HPDE6-E6E7 (cell line): ENCODE measurements around the gene GGACT.
"Not testable (repeated sequence)": the region's sequence is repeated elsewhere in the genome, so short reads cannot be mapped to it uniquely, and the experiment has no call there.

Experiments used
- DNase-seq: peaks from one replicate; pipeline ENCODE4 v3.0.0; 2011; ENCODE audit warnings: missing footprints; ENCODE audit errors: extremely low spot score

The GGACT gene

DNA sequence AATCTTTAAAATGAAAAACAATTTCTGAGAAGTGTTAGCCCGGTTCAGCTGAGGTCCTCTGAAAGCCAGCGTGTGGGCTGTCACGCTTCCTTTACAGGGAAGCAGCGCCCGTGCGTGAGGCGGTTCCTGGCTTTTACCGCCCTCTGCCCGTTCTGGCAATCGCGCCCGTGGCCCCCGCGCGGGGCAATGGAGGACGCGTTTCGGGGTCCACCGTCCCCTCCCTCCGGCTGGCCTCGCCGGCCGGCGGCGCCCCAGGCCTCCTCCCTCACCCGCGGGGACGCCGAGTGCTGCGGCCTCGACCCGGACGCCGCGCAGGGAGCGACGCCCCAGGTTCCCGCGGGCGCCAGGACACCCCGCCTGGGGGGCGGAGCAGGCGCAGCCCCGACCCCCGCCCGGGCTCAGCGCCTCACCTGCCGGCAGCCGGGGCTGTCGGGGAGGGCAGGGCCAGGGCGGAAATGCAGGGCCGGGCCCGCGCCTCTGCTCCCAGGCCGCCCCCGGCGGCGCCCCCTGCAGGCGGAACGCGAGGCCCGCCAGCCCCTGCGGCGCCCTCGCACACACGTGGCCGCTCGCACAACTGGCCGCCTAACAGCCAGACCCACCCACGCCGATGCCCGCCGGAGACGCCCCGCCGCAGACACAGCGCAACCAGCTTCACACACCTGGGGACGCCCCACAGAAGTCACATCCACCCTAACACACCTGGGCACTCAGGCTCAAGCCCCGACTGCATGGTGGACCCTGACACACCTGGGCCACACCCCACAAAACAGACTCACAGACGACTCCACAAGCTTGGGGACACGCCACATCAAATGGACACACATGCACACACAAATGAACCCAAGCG is at the start of gene GGACT:
GGACT (minus strand) TSS at position 459 of the 847 bp plus-strand sequence. CDS start 56,198 bp downstream, outside the sequence.
- DNase-seq: peak; percentile 49

DNA sequence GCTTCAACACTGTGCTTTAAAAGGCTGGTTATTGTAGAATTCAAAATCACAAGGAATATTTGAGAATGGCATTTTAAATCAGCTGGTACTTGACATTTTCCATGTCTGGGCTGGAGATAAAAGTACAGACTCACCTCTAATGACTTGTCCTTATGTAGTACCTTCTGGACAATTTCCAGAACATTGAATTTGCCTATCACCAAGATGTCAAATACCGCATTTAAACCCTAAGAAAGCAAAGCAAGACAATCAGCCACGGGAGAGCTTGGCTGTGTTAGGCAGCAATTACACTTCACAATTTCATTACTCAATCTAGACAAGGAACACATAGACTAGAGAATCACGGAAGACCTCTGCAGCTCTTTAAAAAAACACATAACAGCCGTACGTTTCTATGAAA is 49.2 kb upstream of the GGACT start:
- no peak for DNase-seq

DNA sequence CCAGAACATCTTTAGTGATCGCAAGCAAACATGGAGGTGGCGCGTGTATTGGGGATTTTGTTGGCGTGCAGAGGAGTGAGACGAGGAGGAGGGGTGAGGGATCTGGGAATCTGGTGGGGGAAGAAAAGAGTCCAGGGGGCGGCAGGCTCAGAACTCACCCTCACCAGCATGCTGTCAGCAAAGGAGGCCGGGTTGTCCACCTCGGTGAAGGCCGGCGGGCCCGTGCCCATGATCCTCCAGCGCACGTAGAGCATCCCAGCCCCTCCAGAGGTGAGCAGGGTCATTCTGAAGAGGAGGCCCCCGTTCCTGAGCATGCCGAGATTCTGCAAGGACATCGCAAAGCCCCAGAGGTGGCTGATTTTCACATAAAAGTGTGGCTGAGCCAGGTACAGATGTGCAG is 48.8 kb upstream of the GGACT start:
- DNase-seq: no peak

DNA sequence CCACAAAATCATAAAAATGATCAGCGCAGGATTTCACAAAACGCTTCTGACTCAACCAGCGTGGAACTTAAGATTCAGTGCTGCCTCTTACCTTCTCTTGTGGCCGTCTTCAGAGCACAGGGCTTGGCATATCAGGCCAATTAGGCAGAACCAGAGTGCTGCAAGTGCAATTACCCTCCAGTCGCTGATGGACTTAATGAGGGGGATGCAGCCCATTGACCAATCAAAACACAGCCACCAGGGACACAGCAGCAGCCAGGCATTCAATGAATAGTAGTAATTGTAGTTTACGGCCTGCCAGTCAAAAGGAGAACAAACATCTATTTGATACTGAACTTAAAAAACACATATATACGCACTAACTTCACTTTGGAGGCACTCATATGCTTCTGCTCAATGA is 47.9 kb upstream of the GGACT start:
- no peak for DNase-seq

DNA sequence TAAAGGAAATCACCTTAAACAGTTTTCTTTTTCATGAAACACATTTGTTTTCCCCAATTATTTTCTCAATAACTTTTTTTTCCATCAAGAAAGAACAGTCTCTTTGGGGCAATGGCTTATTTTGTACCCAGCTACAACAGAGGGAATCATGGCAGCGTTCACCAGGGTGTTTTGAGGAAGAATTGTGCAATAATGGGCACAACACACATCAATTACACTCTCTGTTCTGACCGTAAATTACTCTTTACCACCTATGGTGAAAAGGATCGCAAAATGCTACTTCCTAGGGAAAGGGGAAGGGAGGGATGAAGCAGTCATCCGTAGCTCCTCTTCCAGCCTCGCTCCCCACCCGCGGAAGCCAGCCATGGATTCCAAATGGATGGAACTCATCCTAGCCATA is 47.4 kb upstream of the GGACT start:
- no peak for DNase-seq

DNA sequence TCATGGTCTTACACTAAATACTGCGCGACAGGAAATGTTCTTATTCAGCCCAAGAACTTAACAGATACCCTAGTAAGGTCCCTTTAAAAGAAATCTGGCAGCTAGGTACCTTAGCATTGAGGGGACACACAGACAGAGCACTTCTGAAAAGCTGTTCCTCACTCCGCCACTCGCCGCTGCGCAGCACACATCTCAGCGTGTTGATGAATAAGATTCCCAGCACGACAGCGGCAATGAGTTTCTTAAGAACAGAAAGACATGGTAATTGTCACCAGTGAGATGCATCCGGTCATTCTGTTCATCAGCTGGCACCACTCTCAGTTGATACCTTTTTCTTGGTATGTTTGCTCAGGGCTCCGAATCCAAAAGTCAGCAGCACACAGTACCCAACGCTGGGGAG is 46.1 kb upstream of the GGACT start:
- DNase-seq: no peak

DNA sequence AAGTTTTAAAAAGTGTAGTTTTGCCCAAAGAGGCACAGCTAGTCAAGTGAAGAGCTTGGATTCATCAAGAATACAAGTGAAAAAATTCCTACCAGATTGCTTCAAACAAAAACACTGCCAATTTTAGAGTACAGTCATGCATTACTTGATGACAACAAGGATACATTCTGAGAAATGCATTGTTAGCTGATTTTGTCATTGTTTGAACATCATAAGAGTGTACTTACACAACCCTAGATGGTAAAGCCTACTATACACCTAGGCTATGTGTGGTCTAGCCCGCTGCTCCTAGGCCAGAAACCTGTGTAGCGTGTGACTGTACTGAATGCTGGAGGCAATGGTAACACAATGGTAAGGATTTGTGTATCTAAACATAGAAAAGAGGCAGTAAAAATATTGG is 44.9 kb upstream of the GGACT start:
- DNase-seq: no peak

DNA sequence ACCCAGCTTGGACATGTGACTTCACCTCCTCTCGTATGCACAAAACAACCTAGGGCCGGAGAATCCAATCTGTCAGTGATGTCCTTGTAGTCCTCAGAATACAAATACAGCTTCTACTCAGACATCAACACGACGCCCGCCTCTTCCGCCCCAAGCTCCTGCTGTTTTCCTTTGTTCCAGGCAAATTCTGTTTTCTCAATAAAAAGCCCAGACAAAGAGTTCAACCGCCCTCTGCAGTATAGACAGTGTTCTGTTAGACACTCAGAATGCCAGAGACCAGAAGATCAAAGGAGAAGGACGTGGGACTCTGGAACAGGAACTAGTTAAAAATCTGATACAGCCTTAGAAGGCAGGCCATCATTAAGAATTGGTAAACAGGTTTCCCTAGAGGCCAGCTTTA is 42.0 kb upstream of the GGACT start:
- DNase-seq: no peak

DNA sequence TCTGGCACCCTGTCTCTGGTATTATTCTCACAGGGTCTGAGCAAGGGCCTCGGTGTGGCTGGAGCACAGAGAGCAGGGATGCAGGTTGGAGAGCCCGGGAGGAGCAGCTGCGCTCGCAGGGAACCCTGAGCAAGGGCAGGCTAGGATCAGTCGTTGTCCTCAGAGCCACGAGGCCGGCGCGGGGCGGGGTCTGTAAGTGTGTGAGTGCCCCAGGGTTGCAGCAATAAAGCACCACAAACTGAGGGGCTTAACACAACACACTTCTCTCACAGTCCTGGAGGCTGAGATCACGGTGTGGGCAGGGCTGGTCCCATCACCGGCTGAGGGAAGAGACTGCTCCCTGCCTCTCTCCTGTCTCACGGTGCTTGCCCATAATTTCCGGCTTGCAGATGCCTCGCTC is 38.5 kb upstream of the GGACT start:
- no peak for DNase-seq

DNA sequence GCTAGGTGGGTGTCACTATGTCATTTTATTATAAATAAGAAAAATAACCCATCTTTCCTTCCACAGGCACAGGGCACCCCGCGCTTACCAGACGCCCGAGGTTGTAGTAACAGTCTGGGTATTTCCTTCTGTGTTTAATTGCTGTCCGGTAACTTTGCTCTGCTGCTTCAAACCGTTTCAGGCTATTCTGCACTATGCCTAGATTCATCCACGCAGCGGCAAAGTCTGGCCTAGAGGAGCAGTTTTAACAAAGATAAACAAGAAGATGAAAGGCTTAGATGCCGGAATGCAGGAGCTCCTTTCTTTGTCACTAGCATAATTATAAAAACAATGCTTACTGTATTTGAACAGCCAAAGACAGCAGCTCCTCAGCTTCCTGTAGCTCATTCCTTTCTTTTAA is 36.9 kb upstream of the GGACT start:
- no peak for DNase-seq

DNA sequence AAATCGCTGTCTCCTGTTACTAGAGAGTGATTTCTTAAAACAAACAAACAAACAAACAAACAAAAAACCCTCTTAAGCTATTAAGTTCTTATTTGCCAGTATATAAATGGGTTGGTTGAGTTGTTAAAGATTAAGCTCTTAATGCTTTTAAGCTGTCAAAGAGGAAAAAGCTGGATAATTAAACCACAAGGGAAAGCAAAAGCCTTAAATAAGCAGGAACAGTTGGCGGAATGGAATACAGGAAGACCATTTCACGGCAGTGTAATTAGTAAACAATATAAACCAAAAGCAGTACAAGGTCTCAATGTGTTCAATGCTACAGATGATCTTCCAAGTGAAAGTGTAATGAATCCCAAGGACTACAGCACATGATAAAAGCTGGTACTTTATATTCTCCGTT is 32.2 kb upstream of the GGACT start:
- DNase-seq: no peak

DNA sequence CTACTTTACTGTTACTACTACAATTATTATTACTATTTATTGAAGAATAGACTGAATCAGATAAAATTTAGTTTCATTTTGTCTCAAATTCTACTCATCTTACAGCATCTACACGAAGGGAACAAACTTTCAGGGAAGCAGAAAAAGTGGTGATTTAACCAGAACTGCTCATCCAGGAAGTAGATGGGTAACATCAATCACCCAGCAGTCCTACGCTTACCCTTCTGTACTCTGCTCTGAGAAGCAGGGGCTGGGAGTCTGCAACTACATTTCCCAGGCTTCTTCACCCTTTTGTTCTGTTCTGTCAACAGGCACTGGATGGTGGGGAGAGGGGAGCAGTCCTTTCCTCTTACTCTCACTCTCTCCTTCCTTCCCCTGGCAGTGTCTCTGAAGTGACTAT is 31.4 kb upstream of the GGACT start:
- DNase-seq: no peak

DNA sequence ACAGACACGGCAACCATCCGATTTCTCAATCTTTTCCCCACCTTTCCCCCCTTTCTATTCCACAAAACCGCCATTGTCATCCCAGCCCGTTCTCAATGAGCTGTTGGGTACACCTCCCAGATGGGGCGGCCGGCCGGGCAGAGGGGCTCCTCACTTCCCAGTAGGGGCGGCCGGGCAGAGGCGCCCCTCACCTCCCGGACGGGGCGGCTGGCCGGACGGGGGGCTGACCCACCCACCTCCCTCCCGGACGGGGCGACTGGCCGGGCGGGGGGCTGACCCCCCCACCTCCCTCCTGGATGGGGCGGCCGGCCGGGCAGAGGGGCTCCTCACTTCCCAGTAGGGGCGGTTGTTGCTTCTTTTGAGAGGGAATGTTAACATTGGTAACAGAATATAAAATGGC is 30.3 kb upstream of the GGACT start:
- DNase-seq: not testable (repeated sequence)

DNA sequence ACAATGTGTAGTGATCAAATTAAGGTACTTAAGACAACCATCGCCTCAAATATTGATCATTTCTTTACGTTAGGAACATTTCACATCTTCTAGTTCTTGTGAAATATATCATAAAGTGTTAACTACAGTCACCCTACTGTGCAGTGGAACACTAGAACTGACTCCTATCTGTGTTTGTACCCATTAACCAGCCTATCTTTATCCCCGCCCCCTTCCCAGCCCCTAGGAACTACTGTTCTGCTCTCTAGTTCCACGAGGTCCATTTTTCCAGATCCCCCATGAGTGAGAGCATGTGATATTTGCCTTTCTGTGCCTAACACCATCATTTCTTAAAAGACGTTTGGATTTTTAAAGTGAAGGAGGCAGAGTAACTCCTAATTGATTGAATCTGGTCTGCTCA is 24.4 kb upstream of the GGACT start:
- no peak for DNase-seq

DNA sequence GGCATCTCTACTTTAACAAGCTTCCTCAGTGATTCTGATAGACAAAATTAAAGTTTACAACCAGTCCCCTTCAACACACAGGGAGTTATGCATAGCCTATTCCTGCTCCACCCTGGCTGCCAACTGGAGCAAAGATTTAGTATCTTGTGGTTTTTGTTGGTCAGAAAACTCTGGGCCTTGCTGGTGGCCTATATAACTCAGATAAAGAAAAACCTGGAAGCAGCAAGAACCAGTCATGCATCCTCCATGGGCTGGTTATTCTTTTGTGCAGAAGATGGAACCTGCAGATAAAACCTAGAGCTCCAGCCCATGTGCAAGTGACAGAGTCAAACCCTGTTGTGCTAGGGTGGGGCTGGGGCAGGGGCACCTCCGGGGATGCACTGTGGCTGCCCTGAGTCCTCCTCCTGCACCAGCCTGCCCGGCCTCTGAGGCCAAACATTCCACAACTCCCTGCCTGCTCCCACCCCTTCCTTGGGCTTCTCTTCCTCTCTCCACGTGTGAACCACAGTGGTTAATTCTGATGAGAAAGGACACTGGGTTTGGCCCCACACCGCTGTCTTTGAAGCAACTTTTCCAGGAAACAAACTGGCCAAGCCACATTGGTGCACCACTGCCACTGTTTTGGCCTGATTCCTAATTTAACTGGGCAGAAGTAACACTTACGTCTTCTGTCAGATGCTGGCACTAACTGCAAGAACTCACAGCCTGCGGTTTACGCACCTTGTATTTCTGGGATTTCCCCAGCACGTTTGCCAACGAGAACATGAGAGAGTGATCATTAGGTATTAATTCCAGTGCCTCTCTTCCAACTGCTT is 23.3 kb upstream of the GGACT start:
- DNase-seq: no peak

DNA sequence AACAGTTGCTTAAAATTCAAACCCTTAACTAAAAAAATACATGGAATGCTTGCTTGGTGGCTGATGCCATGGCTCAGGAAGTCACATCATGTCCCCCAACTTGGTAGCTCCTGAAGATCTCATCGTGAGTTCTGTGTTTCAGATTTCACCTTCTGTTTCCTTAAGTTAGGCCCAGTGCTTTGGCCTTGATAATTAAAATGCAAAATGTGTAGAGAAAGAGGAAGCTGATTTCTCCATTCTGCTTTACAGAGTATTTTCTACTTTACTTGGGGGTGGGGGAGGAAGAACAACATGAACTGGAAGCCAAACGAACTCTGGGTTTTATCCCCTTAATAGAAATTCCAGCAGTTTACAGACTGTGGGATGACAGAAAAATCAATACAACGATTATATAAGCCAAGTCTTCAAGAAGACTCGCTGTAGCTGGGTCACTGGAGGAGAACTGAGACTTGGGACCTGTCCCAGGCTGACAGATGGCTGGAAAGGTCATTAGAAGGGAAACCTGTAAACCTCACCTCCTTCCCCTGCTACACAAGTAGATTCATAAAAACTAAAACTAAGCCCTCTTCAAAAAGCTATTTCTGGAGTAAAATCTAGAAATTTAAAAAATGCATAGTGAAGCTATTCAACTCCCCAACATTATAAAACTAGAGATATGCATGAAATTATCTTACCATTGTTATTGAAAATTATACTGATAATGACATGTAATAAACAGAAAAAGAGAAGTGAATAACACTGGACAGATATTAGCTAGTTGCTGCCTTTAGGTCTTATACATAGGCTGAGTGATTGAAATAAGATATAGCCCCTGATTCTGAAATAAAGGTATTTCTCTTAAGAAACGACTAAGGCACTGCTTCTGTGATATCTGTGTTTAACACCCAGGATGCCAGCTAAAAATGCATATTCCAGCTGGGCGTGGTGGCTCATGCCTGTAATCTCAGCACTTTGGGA is 22.1 kb upstream of the GGACT start:
- no peak for DNase-seq

DNA sequence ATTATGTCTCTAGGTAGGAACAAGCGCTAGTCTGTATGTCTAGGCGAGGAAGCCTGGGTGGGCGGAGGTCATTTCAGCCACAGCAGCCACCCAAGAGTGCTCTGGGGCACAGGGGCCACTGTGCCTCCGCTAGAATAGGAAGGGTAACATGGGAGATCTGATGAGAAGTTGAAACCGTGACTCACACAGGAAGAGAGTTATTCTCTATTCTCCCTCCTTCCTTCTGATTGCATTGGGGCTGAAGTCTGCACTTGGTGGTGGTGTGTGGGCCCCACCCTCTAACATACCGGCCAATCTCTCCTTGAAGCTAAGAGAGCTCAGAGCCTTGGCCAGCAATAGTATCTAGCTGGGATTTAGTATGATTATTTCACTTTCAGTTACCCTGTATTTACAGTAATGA is 20.3 kb upstream of the GGACT start:
- DNase-seq: peak; percentile 15

DNA sequence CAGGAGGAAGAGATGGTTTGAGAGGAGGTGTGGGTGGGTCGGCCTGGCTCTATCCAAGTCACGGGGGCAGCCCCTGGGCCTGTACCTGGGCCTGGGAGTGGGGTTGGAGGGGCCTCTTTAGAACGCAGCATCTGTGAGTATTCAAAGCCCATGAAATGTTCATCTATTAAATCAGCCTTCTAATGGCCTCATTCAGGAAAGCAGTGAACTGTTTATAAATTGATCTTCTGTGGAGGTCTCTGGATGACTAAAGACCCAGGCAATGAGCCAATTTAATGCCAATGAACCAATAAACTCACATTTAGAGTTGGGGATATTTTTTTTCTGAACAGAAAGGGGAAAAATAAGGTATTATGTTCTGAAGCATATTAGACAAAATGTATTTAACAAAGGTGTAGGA is 19.9 kb upstream of the GGACT start:
- DNase-seq: no peak

DNA sequence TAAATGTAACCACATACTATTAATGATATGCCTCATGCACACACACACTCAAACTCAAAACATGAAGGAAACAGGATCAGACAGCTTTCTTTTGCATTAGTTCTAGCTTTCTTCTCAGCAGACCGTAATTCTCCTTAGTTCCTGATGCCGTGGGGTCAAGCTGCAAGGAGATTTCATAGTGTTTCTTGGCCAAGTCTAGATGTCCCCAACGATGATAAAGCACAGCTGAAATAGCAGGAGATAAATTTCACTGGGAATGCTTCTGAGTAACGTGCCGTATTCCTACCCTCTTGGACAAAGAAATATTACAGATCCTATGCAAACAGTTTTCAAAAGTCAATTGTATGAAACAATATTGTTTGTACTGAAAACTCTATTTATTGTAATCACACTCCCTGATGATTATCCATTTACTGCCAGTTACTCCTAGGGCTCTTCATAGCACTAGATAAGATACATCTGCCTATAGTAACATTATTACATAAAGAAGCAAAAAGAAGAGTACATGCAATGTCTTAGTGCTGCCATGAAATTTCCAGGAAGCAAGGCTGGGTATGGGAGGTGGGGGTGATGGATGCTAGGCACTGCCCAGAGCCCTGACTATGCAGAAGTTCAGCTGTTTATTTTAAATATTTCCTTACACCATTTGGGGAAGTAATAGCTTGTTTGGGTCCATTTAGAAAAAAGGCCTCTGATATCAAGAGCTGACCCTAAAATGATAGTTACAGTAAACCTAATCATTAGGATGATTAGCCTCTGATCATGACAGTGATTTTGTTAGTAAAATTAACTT is 16.5 kb upstream of the GGACT start:
- DNase-seq: no peak

DNA sequence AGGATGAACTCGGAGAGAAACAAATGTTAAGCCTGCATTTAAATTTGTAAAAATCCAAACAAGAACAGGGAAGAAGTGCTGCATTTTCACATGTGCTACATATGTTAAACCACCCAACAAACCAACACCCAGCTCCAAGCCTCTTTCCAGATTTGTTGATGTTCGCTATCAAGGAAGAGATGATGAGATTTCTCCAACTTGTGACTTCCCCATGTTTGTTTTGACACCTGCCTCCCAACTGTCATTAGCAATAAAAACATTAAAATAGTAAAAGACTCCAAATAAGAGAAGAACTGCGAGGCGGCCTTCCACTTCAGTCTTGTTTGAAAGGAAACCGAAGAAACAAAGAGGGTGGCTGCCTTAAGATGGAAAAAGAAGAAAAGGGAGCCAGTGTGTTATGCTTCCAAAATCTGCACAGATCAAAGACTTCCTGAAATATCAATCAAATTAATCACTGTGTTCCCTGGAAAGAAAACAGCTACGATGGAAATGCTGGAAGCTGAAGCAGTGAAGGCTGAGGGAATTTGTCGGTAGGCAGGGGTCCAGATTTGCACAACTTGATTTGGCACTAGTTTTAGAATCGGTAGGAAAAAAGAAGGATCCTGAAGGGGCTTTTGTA is 14.0 kb upstream of the GGACT start:
- DNase-seq: no peak

DNA sequence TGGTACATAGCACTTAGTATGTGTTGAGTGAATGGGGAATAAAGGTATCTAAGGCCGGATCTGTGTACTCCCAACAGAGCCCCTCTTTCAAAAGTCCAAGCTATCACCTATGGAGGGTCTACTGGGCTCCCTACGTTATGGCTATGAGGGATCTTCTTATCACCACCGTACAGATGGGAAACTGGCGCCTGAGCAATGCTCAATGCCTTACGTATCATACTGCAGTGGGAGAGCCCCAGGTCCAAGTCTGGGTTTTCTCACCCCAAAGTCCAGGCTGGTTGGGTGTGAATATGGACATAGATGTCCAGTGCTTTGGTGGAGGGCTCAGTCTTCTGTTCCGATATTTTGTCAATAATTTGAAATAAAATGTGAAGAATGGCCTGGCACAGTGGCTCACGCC is 13.1 kb upstream of the GGACT start:
- DNase-seq: no peak
